GM12801 (cell line): ENCODE measurements around the gene FBXW7.

ENCODE experiments used
- CTCF ChIP-seq: IDR thresholded peaks from one replicate; pipeline ENCODE4 v1.5.1; 2011; ENCODE audit warnings: control low read depth; ENCODE audit not compliant: insufficient read length; ENCODE audit errors: extremely low read depth

The FBXW7 gene

GRCh38 chr4:152283801-152284470 is 252.0 kb downstream of the FBXW7 start:
- TF ChIP-seq CTCF = no peak

- no peak for TF ChIP-seq CTCF
Observed at GRCh38 chr4:152281822-152282221, 254.1 kb downstream of the FBXW7 start.

GRCh38 chr4:152281211-152281610 is 254.7 kb downstream of the FBXW7 start:
- TF ChIP-seq CTCF = no peak

DNA sequence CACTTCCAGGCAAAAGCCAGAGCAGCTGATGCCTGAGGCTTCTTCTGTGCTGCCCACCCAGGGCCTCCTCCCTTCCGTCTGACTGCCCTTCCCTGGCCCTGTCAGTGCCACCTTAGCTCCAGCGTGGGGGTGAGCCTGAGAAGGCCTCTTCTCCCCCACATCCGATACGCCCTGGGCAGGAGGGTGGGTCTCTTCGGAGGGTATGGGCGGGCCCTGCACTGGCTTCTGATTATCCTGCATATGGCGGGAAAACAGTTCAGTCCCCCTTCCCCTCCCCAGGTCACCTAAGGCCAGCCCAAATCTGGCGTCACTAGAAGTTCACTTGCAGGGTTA is 256.7 kb downstream of the FBXW7 start:
- TF ChIP-seq CTCF = no peak

DNA sequence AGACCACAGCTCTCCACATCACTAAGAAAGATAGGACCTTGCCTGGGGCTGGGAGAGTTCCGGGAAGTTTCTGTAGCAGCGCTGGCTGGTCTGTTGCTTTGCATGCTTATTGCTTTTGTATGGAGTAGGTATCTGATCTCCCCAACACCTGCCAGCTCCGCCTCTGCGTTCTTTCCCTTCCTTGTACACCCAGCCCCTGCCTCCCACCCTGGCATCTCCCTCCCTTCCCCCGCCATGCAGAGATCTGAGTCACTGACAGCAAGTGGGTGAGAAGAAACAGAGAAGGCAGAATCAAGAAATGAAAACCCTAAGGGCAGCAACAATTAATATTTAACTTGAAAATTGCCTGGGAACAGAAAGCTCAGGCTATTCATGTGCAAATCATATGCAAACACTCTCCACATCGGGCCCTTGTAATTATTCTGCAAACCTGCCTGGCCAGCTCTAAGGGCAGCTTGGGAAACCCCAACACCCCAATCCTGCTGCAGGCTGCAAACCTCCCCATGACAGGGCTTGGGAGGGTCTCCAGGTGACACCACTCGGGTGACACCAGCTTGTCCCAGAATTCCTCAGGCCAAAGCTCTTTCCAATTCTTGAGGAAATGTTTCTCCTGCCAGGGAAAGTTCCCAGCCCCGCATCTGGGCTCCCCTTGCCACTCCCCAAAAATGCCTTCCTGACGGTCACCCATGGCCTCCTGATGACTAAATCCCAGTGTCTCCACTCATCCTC is 257.2 kb downstream of the FBXW7 start:
- TF ChIP-seq CTCF = no peak

DNA sequence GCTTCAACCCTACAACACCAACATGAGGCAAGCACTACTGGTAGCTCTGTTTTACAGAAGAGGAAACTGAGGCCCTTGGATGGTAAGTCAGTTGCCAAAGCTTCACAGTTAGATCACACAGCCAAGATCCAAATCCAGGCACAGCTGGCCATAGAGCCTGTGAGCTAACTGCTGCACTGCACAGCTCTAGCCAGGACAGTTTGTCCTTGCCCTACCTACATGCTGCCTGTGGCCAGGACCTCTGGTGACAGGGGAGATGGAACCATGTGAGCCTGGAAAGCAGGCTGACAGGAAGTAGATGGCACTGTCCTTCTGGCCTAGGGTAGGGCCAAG is 257.8 kb downstream of the FBXW7 start:
- TF ChIP-seq CTCF = no peak

- TF ChIP-seq CTCF = no peak
Observed at GRCh38 chr4:152277333-152277732, 258.6 kb downstream of the FBXW7 start.

DNA sequence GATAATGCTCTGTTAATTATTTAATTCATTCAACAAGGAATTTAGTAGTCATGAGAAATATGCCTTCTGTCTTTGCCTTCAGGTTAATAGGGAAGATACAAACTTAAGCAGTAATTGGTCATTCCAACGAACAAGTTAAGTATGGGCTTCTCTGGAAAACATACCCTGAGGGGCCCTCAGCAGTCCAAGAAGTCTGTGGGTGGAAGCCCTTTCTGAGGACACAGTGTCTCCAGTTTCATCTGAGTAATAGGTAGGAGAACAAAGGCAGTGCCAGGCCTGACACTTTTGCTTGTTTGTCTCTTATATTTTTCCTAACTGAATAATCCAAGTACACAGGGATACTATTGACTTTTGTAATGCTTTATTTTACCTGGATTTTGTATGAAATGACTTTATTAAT is 262.5 kb downstream of the FBXW7 start:
- no peak for TF ChIP-seq CTCF
